ENCODE results near the gene CPLX3.

The CPLX3 gene

GRCh38 chr15:74822233-74822632 is 4.2 kb upstream of the CPLX3 start:
- no peak for DNase-seq (ENCODE audit: insufficient read length)
- no peak for FAIRE-seq
- no peak for TF ChIP-seq TAF1 (IDR thresholded peaks at IDR 0.05; ENCODE audit: borderline replicate concordance, low read depth, low read length)

- TF ChIP-seq POLR2A (IDR thresholded peaks at IDR 0.05; ENCODE audit: low read depth, low read length) (no peak), TAF1 (IDR thresholded peaks at IDR 0.05; ENCODE audit: borderline replicate concordance, low read depth, low read length) (no peak), POLR2AphosphoS5 (IDR thresholded peaks at IDR 0.05; ENCODE audit: low read depth, low read length) (no peak)
- no peak for FAIRE-seq
- DNase-seq (ENCODE audit: insufficient read length): no peak
These were observed 3.1 kb upstream of the CPLX3 start for GRCh38 chr15:74823324-74823723.

- DNase-seq (ENCODE audit: insufficient read length) (no peak), FAIRE-seq (no peak)
- TF ChIP-seq POLR2A (IDR thresholded peaks at IDR 0.05; ENCODE audit: low read depth, low read length): no peak
- TF ChIP-seq POLR2AphosphoS5 (IDR thresholded peaks at IDR 0.05; ENCODE audit: low read depth, low read length): no peak
- TF ChIP-seq TAF1 (IDR thresholded peaks at IDR 0.05; ENCODE audit: borderline replicate concordance, low read depth, low read length): no peak
These were observed 1.5 kb upstream of the CPLX3 start for GRCh38 chr15:74824976-74825375.

GRCh38 chr15:74825866-74826265 is 561 bp upstream of the CPLX3 start:
- FAIRE-seq (no peak), DNase-seq (ENCODE audit: insufficient read length) (no peak)
- TF ChIP-seq POLR2AphosphoS5 (IDR thresholded peaks at IDR 0.05; ENCODE audit: low read depth, low read length): no peak
- no peak for TF ChIP-seq POLR2A (IDR thresholded peaks at IDR 0.05; ENCODE audit: low read depth, low read length)
- TF ChIP-seq TAF1 (IDR thresholded peaks at IDR 0.05; ENCODE audit: borderline replicate concordance, low read depth, low read length): no peak

- TF ChIP-seq TAF1 (IDR thresholded peaks at IDR 0.05; ENCODE audit: borderline replicate concordance, low read depth, low read length): no peak
- FAIRE-seq: no peak
- no peak for DNase-seq (ENCODE audit: insufficient read length)
These were observed 494 bp downstream of the CPLX3 start for GRCh38 chr15:74826921-74827320.

GRCh38 chr15:74827614-74828013 is 1.2 kb downstream of the CPLX3 start:
- DNase-seq (ENCODE audit: insufficient read length) (no peak), FAIRE-seq (no peak)
- no peak for TF ChIP-seq POLR2A (IDR thresholded peaks at IDR 0.05; ENCODE audit: low read depth, low read length)
- no peak for TF ChIP-seq POLR2AphosphoS5 (IDR thresholded peaks at IDR 0.05; ENCODE audit: low read depth, low read length)
- TF ChIP-seq TAF1 (IDR thresholded peaks at IDR 0.05; ENCODE audit: borderline replicate concordance, low read depth, low read length): no peak

GRCh38 chr15:74828835-74829234 is 2.4 kb downstream of the CPLX3 start:
- no peak for FAIRE-seq
- no peak for DNase-seq (ENCODE audit: insufficient read length)
- TF ChIP-seq POLR2AphosphoS5 (IDR thresholded peaks at IDR 0.05; ENCODE audit: low read depth, low read length) (no peak), POLR2A (IDR thresholded peaks at IDR 0.05; ENCODE audit: low read depth, low read length) (no peak), TAF1 (IDR thresholded peaks at IDR 0.05; ENCODE audit: borderline replicate concordance, low read depth, low read length) (no peak)

GRCh38 chr15:74829486-74829885 is 3.1 kb downstream of the CPLX3 start:
- FAIRE-seq (peak; percentile 53), DNase-seq (ENCODE audit: insufficient read length) (no peak)
- TF ChIP-seq POLR2AphosphoS5 (IDR thresholded peaks at IDR 0.05; ENCODE audit: low read depth, low read length): no peak
- TF ChIP-seq TAF1 (IDR thresholded peaks at IDR 0.05; ENCODE audit: borderline replicate concordance, low read depth, low read length): no peak

GRCh38 chr15:74829991-74830390 is 3.6 kb downstream of the CPLX3 start:
- no peak for DNase-seq (ENCODE audit: insufficient read length)
- TF ChIP-seq POLR2A (IDR thresholded peaks at IDR 0.05; ENCODE audit: low read depth, low read length): no peak
- TF ChIP-seq TAF1 (IDR thresholded peaks at IDR 0.05; ENCODE audit: borderline replicate concordance, low read depth, low read length): no peak
- TF ChIP-seq POLR2AphosphoS5 (IDR thresholded peaks at IDR 0.05; ENCODE audit: low read depth, low read length): no peak
- no peak for FAIRE-seq

GRCh38 chr15:74830868-74831267 is 4.4 kb downstream of the CPLX3 start:
- DNase-seq (ENCODE audit: insufficient read length) (no peak), FAIRE-seq (no peak)
- no peak for TF ChIP-seq POLR2A (IDR thresholded peaks at IDR 0.05; ENCODE audit: low read depth, low read length)
- no peak for TF ChIP-seq POLR2AphosphoS5 (IDR thresholded peaks at IDR 0.05; ENCODE audit: low read depth, low read length)
- no peak for TF ChIP-seq TAF1 (IDR thresholded peaks at IDR 0.05; ENCODE audit: borderline replicate concordance, low read depth, low read length)

GRCh38 chr15:74831813-74832495 is 5.5 kb downstream of the CPLX3 start:
- no peak for TF ChIP-seq TAF1 (IDR thresholded peaks at IDR 0.05; ENCODE audit: borderline replicate concordance, low read depth, low read length)
- TF ChIP-seq POLR2A (IDR thresholded peaks at IDR 0.05; ENCODE audit: low read depth, low read length): no peak
- no peak for TF ChIP-seq POLR2AphosphoS5 (IDR thresholded peaks at IDR 0.05; ENCODE audit: low read depth, low read length)
- DNase-seq (ENCODE audit: insufficient read length) (no peak), FAIRE-seq (no peak)

GRCh38 chr15:74832826-74833225 is 6.4 kb downstream of the CPLX3 start:
- DNase-seq (ENCODE audit: insufficient read length) (no peak), FAIRE-seq (no peak)
- no peak for TF ChIP-seq POLR2AphosphoS5 (IDR thresholded peaks at IDR 0.05; ENCODE audit: low read depth, low read length)
- TF ChIP-seq POLR2A (IDR thresholded peaks at IDR 0.05; ENCODE audit: low read depth, low read length): no peak
- TF ChIP-seq TAF1 (IDR thresholded peaks at IDR 0.05; ENCODE audit: borderline replicate concordance, low read depth, low read length): no peak

Measured in GM12892 (cell line).